Kidney (tissue), 14 donors: ENCODE results near the gene S100A7. TPM values are rescaled to one million over a fixed set of nuclear protein-coding genes. Genes with fewer than 3 reads are reported as not detected.
"Not testable (repeated sequence)": the region's sequence is repeated elsewhere in the genome, so short reads cannot be mapped to it uniquely, and the experiment has no call there.

Experiments
- DNase-seq, 5 donors: peaks; one replicate each; pipeline ENCODE4 v3.0.0-alpha.2; 2013 to 2020
- FAIRE-seq: peaks from 2 replicates; lab custom pipeline; 2012; peaks lifted over from hg19 to GRCh38; lab: Jason Lieb, UNC
- H3K27ac ChIP-seq, 2 donors: one replicate each; pipeline ENCODE4 v1.7.0; 2013; ENCODE audit warnings: low read depth in 2 of 2, low read length in 2 of 2, inconsistent platforms in 1 of 2
- H3K27me3 ChIP-seq: one replicate; pipeline ENCODE4 v1.7.1; 2013; ENCODE audit warnings: low read length, inconsistent platforms; ENCODE audit not compliant: control insufficient read depth, insufficient read depth
- H3K36me3 ChIP-seq, 3 donors: one replicate each; pipeline versions ENCODE4 v1.7.0 to v1.7.1; 2013; ENCODE audit warnings: low read length in 3 of 3, control low read depth in 1 of 3, inconsistent platforms in 1 of 3; ENCODE audit not compliant: insufficient read depth in 3 of 3, control insufficient read depth in 2 of 3
- H3K4me1 ChIP-seq, 3 donors: one replicate each; pipeline versions ENCODE4 v1.7.0 to v1.7.1; 2013; ENCODE audit warnings: low read length in 3 of 3, inconsistent platforms in 1 of 3, low read depth in 1 of 3; ENCODE audit not compliant: control insufficient read depth in 2 of 3, insufficient read depth in 2 of 3
- H3K4me3 ChIP-seq, 3 donors: one replicate each; pipeline versions ENCODE4 v1.7.0 to v1.8.1; 2013; ENCODE audit warnings: low read length in 3 of 3, control low read depth in 1 of 3, inconsistent platforms in 1 of 3
- H3K9ac ChIP-seq, 3 donors: one replicate each; pipeline versions ENCODE4 v1.7.0 to v1.7.1; 2013; ENCODE audit warnings: low read length in 3 of 3, control low read depth in 1 of 3, inconsistent platforms in 1 of 3
- H3K9me3 ChIP-seq, 3 donors: one replicate each; pipeline versions ENCODE4 v1.7.0 to v1.7.1; 2013; ENCODE audit warnings: low read length in 3 of 3, control low read depth in 1 of 3, inconsistent platforms in 1 of 3; ENCODE audit not compliant: control insufficient read depth in 2 of 3, insufficient read depth in 1 of 3
- intact Hi-C: fragments of 100-400 bp; cut with DNase I; formaldehyde crosslinking; loops from one replicate; pipeline ENCODE4 v1.11.1; 2022
- polyA plus RNA-seq: library from polyadenylated mRNA; stranded (reverse); fragments of 350-450 nt; fragmentation: Illumina TruSeq; extraction: RNeasy Lipid Tissue Mini Kit (QIAGEN cat#74804); gene quantifications from one replicate; pipeline ENCODE4 v1.2.3, GENCODE V29; 2014; ENCODE audit warnings: low read depth, low replicate concordance; ENCODE audit not compliant: insufficient read depth
- total RNA-seq: library from RNA; stranded (reverse); fragmentation: NEBNext Ultra II Directional; extraction: Animal tissue kit (Norgen Biotek cat#: 25700); gene quantifications from one replicate; pipeline ENCODE4 v1.2.1, GENCODE V29; 2021
- TF ChIP-seq, protein P1 (sequence below): IDR thresholded peaks from 3 replicates; pipeline ENCODE4 v1.5.1; 2012; ENCODE audit warnings: mild to moderate bottlenecking, moderate library complexity, borderline replicate concordance; ENCODE audit not compliant: insufficient read depth; ENCODE audit errors: extremely low read depth
- donor health status: control.
- donor health status: control.
- donor health status: control.
- donor health status: control.
- donor health status: control.
- donor health status: DM: yes; HTN: yes; CAD: no.
- donor health status: Normal renal cell carcinoma (clear cell type).

Gene S100A7
- total and polyA plus RNA-seq, 2 donors from 2014 or later: not detected

DNA sequence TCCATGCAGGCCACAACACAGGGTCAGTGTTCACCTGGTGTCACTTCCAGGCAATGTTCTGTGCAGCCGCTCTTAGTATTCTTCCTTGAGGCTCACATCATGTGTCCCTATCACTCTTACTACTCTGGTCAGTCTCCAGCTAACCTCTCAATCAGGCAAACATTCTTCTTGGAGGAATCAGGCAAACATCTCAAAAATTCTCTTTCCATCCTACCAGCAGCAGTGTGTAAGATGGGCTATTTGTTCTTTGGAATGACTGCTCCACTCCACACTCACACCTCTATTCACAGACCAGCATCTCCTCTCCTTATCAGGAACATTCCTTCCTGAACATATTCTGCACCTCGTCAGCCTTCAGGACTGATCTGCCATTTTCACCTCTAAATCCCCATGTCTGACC is 40.1 kb downstream of the S100A7 start:
- TF ChIP-seq, protein P1, sequence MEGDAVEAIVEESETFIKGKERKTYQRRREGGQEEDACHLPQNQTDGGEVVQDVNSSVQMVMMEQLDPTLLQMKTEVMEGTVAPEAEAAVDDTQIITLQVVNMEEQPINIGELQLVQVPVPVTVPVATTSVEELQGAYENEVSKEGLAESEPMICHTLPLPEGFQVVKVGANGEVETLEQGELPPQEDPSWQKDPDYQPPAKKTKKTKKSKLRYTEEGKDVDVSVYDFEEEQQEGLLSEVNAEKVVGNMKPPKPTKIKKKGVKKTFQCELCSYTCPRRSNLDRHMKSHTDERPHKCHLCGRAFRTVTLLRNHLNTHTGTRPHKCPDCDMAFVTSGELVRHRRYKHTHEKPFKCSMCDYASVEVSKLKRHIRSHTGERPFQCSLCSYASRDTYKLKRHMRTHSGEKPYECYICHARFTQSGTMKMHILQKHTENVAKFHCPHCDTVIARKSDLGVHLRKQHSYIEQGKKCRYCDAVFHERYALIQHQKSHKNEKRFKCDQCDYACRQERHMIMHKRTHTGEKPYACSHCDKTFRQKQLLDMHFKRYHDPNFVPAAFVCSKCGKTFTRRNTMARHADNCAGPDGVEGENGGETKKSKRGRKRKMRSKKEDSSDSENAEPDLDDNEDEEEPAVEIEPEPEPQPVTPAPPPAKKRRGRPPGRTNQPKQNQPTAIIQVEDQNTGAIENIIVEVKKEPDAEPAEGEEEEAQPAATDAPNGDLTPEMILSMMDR: no peak
- Histone ChIP-seq H3K27me3 (no peaks in the 10 kb centered on the region), H3K36me3 (no peaks in the 10 kb centered on the region), H3K4me3 (no peak overlapping the region), H3K4me1 (no peaks in the 10 kb centered on the region), H3K9me3 (no peaks in the 10 kb centered on the region), H3K27ac (no peak overlapping the region), H3K9ac (no peak overlapping the region)
- intact Hi-C loops: no loop called here
- DNase-seq: no peak
- FAIRE-seq: no peak

DNA sequence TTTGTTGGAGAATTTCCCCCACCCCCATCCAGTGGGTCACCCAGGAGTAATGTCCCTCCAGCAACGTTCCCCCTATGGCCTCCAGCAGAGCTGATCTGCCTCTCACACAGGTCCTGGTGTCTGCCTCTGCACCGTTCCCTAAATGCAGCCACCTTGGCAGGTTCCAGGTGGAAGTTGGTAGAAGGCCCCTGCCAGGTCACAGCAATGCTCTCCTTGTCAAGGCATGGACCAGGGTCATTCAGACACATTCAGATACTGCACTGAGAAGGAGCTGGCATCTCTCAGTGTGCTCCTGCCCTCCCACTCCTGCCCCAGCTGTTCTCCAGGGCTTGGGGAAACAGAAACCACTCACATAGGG is 41.0 kb downstream of the S100A7 start:
- H3K27me3 ChIP-seq, H3K36me3 ChIP-seq, DNase-seq, H3K4me1 ChIP-seq, intact Hi-C loops, H3K9ac ChIP-seq, FAIRE-seq, H3K27ac ChIP-seq, H3K4me3 ChIP-seq, H3K9me3 ChIP-seq: not testable (repeated sequence)

DNA sequence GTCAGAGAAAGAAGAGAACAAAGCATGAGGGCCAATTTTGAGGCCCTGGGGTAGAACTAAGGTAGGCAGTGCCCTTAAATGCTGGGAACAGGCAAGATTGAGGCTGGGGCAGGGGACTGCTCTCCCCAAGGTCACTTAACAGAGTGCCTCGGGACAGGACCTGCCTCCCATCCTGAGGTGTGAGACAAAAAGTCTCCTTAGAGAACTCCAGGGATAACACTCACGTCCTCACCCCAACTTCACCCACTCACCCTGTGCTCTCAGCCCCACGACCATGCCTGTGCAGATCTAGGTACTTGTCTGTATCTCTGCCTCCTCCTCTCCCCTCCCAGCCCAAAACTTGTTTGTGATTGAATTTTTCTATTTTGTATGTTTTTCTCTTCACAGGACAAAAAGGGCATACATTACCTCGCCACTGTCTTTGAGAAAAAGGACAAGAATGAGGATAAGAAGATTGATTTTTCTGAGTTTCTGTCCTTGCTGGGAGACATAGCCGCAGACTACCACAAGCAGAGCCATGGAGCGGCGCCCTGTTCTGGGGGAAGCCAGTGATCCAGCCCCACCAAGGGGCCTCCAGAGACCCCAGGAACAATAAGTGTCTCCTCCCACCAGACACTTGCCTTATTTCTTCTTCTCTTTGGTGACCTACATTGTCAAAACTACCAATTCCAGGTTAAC is 41.6 kb downstream of the S100A7 start:
- H3K4me1 ChIP-seq, H3K27ac ChIP-seq, DNase-seq, H3K4me3 ChIP-seq, intact Hi-C loops, FAIRE-seq, H3K9ac ChIP-seq, H3K27me3 ChIP-seq, H3K36me3 ChIP-seq, H3K9me3 ChIP-seq: not testable (repeated sequence)

DNA sequence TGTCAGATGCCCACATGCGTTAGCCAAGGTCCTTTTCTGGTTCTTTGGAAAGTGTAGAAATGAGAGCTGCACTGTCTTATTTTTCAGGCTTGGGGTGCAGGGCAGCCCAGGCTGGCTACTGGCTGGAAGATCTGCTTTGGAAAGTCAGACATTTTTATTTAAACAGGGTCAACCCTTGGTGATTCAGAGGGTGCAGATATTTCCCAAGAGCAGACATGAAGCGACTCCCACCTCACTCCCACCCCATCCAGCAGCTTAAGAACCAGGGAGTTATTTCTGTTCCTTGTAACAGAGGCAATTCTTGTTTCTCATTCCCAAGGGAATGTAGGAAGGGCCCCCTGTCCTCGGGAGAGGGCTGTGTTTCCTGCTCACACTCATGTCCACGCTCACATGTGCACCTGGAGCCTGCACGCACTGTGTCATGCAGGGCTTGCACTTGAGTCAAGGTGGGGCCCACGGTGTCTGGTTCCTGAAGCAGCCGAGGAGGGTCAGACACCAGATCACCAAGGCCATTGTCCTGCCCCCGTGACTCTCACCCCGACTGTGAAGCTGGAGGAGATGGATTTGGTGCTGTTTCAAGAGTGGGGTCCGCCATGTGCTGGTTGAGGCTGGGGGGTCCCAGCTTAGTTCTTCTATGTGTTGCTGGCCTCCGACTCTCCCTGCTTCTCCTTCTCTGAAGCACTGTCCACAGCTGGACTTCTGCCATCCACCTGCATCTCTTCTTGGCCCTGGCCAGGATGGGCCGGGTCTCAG is 43.1 kb downstream of the S100A7 start:
- TF ChIP-seq, protein P1: no peak
- Histone ChIP-seq H3K27ac (no peak overlapping the region), H3K4me3 (no peak overlapping the region), H3K4me1 (no peaks in the 10 kb centered on the region), H3K36me3 (no peaks in the 10 kb centered on the region), H3K27me3 (no peaks in the 10 kb centered on the region), H3K9me3 (no peaks in the 10 kb centered on the region), H3K9ac (no peak overlapping the region)
- intact Hi-C loops: no loop called here
- no peak for DNase-seq
- FAIRE-seq: no peak
